ENCODE results near the gene NGEF.

GRCh38 chr2:233025706-233026105, 12.7 kb upstream of the NGEF start:
- TF ChIP-seq, protein P1, sequence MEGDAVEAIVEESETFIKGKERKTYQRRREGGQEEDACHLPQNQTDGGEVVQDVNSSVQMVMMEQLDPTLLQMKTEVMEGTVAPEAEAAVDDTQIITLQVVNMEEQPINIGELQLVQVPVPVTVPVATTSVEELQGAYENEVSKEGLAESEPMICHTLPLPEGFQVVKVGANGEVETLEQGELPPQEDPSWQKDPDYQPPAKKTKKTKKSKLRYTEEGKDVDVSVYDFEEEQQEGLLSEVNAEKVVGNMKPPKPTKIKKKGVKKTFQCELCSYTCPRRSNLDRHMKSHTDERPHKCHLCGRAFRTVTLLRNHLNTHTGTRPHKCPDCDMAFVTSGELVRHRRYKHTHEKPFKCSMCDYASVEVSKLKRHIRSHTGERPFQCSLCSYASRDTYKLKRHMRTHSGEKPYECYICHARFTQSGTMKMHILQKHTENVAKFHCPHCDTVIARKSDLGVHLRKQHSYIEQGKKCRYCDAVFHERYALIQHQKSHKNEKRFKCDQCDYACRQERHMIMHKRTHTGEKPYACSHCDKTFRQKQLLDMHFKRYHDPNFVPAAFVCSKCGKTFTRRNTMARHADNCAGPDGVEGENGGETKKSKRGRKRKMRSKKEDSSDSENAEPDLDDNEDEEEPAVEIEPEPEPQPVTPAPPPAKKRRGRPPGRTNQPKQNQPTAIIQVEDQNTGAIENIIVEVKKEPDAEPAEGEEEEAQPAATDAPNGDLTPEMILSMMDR (IDR thresholded peaks at IDR 0.05; ENCODE audit: insufficient read depth, low read length, poor library complexity, severe bottlenecking): no peak
- TF ChIP-seq EZH2phosphoT487 (conservative IDR thresholded peaks at IDR 0.05; ENCODE audit: low read length): no peak

Measured in SU-DHL-6 (cell line).